OCI-LY3 (cell line): ENCODE measurements around the gene ZC3H6.

ENCODE experiments used
- H2AFZ ChIP-seq: fragments of 200-600, 300-600 bp; shearing (Covaris generic); 2 replicates; pipeline ENCODE4 v1.6.0; 2014; ENCODE audit warnings: antibody characterized with exemption, low read depth, low read length
- H3K27ac ChIP-seq: fragments of 200-600, 300-600 bp; sonication (generic); 2 replicates; pipeline ENCODE4 v1.5.1; 2014; ENCODE audit warnings: mild to moderate bottlenecking, low read length, moderate library complexity, mixed read lengths
- H3K27me3 ChIP-seq: fragments of 200-600, 300-600 bp; sonication (generic); 2 replicates; pipeline ENCODE4 v1.6.1; 2014; ENCODE audit warnings: low read depth, low read length, mixed read lengths
- H3K36me3 ChIP-seq: fragments of 200-600, 300-600 bp; sonication (generic); replicated peaks from 2 replicates; pipeline ENCODE3; 2014; ENCODE audit warnings: low read depth, low read length, mixed read lengths
- H3K4me1 ChIP-seq: fragments of 300-600, 200-600 bp; sonication (generic); 2 replicates; pipeline ENCODE4 v1.6.1; 2014; ENCODE audit warnings: low read length, mixed read lengths
- H3K4me2 ChIP-seq: fragments of 200-600, 300-600 bp; sonication (generic); 2 replicates; pipeline ENCODE4 v1.6.1; 2014; ENCODE audit warnings: low read length, mixed read lengths
- H3K4me3 ChIP-seq: fragments of 300-600, 200-600 bp; sonication (generic); 2 replicates; pipeline ENCODE4 v1.5.1; 2014; ENCODE audit warnings: antibody characterized with exemption, mild to moderate bottlenecking, low read length, moderate library complexity
- H3K79me2 ChIP-seq: fragments of 300-600, 200-600 bp; shearing (Covaris generic); 2 replicates; pipeline ENCODE4 v1.6.1; 2014; ENCODE audit warnings: mild to moderate bottlenecking, low read length, mixed read lengths
- H3K9ac ChIP-seq: fragments of 300-600, 200-600 bp; shearing (Covaris generic); 2 replicates; pipeline ENCODE4 v1.6.0; 2014; ENCODE audit warnings: mild to moderate bottlenecking, low read length, moderate library complexity
- H3K9me3 ChIP-seq: fragments of 200-600, 300-600 bp; shearing (Covaris generic); 2 replicates; pipeline ENCODE4 v1.6.1; 2014; ENCODE audit warnings: low read length, mixed read lengths; ENCODE audit not compliant: insufficient read depth
- H4K20me1 ChIP-seq: fragments of 200-600, 300-600 bp; sonication (generic); 2 replicates; pipeline ENCODE4 v1.6.1; 2016; ENCODE audit warnings: low read length, mixed read lengths; ENCODE audit not compliant: insufficient read depth
- EZH2phosphoT487 ChIP-seq: fragments of 200-600 bp; shearing (Covaris generic); IDR thresholded peaks from 2 replicates; pipeline ENCODE4 v1.6.1; 2018; ENCODE audit warnings: antibody characterized with exemption, mixed run types, low read depth
- TF ChIP-seq, protein P1 (sequence below): fragments of 200-600, 300-600 bp; sonication (generic); IDR thresholded peaks from 2 replicates; pipeline ENCODE4 v1.5.1; 2014; ENCODE audit warnings: antibody characterized with exemption, low read length, low read depth

Gene ZC3H6

DNA sequence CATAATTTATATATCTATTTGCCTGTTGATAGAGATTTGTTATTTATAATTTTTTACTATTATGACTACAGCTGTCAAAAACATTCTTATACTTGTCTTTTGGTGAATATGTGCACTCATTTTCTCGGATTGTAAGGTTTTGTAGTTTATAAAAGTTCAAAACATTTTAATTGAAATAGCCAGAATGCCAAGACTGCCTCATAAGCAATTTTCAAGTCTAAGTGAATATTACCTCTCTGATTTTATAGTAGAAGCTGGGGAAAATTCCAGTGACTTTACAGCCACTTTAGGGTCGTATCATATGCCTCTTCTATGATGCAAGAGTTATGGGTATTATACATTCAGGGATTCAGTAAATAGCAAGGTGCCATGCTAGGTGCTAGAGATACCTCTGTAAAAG lies 21.0 kb downstream of the ZC3H6 start:
- H3K36me3 ChIP-seq: no peaks in the 10 kb centered on the region
- H3K9me3 ChIP-seq: no peaks in the 10 kb centered on the region
- TF ChIP-seq, protein P1, sequence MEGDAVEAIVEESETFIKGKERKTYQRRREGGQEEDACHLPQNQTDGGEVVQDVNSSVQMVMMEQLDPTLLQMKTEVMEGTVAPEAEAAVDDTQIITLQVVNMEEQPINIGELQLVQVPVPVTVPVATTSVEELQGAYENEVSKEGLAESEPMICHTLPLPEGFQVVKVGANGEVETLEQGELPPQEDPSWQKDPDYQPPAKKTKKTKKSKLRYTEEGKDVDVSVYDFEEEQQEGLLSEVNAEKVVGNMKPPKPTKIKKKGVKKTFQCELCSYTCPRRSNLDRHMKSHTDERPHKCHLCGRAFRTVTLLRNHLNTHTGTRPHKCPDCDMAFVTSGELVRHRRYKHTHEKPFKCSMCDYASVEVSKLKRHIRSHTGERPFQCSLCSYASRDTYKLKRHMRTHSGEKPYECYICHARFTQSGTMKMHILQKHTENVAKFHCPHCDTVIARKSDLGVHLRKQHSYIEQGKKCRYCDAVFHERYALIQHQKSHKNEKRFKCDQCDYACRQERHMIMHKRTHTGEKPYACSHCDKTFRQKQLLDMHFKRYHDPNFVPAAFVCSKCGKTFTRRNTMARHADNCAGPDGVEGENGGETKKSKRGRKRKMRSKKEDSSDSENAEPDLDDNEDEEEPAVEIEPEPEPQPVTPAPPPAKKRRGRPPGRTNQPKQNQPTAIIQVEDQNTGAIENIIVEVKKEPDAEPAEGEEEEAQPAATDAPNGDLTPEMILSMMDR: no peak
- TF ChIP-seq EZH2phosphoT487: no peak
- H3K4me3 ChIP-seq: no peak overlapping the region
- no peak overlapping the region for H3K27ac ChIP-seq
- H3K27me3 ChIP-seq: no peaks in the 10 kb centered on the region
- H3K4me1 ChIP-seq: no peaks in the 10 kb centered on the region
- H3K4me2 ChIP-seq: no peak overlapping the region
- H4K20me1 ChIP-seq: no peaks in the 10 kb centered on the region
- no peak overlapping the region for H2AFZ ChIP-seq
- H3K79me2 ChIP-seq: no peaks in the 10 kb centered on the region
- no peak overlapping the region for H3K9ac ChIP-seq

- no peaks in the 10 kb centered on the region for H3K79me2 ChIP-seq
- no peak overlapping the region for H3K4me2 ChIP-seq
- H3K4me3 ChIP-seq: no peak overlapping the region
- no peaks in the 10 kb centered on the region for H4K20me1 ChIP-seq
- H3K36me3 ChIP-seq: peaks cover 6% of the 10 kb centered on the region
- no peak overlapping the region for H3K9ac ChIP-seq
- H2AFZ ChIP-seq: no peak overlapping the region
- peaks cover 23% of the 10 kb centered on the region for H3K4me1 ChIP-seq
- no peaks in the 10 kb centered on the region for H3K9me3 ChIP-seq
- TF ChIP-seq EZH2phosphoT487: no peak
- TF ChIP-seq, protein P1: no peak
- no peak overlapping the region for H3K27ac ChIP-seq
- no peaks in the 10 kb centered on the region for H3K27me3 ChIP-seq
Observed at GRCh38 chr2:112301171-112301584, 25.8 kb downstream of the ZC3H6 start.

- TF ChIP-seq EZH2phosphoT487: no peak
- TF ChIP-seq, protein P1: no peak
- no peak overlapping the region for H3K27ac ChIP-seq
- H3K79me2 ChIP-seq: no peaks in the 10 kb centered on the region
- no peak overlapping the region for H2AFZ ChIP-seq
- H3K9ac ChIP-seq: no peak overlapping the region
- no peak overlapping the region for H3K4me3 ChIP-seq
- peaks cover 23% of the 10 kb centered on the region for H3K4me1 ChIP-seq
- H4K20me1 ChIP-seq: no peaks in the 10 kb centered on the region
- no peaks in the 10 kb centered on the region for H3K9me3 ChIP-seq
- no peak overlapping the region for H3K4me2 ChIP-seq
- peaks cover 6% of the 10 kb centered on the region for H3K36me3 ChIP-seq
- H3K27me3 ChIP-seq: no peaks in the 10 kb centered on the region
Observed at GRCh38 chr2:112301973-112302372, 26.6 kb downstream of the ZC3H6 start.

- Histone ChIP-seq H3K27ac (peak overlapping the region; percentile 86), H4K20me1 (no peaks in the 10 kb centered on the region), H3K4me2 (peak overlapping the region; percentile 52), H3K4me1 (peaks cover 23% of the 10 kb centered on the region), H3K4me3 (no peak overlapping the region), H3K79me2 (no peaks in the 10 kb centered on the region), H3K36me3 (peaks cover 6% of the 10 kb centered on the region), H2AFZ (no peak overlapping the region), H3K9me3 (no peaks in the 10 kb centered on the region), H3K9ac (peak overlapping the region; percentile 47), H3K27me3 (no peaks in the 10 kb centered on the region)
- no peak for TF ChIP-seq EZH2phosphoT487
- TF ChIP-seq, protein P1: no peak
Observed at GRCh38 chr2:112304298-112304941, 29.0 kb downstream of the ZC3H6 start.
